ENCODE measurements around the gene SIGLEC6.

The SIGLEC6 gene

DNA sequence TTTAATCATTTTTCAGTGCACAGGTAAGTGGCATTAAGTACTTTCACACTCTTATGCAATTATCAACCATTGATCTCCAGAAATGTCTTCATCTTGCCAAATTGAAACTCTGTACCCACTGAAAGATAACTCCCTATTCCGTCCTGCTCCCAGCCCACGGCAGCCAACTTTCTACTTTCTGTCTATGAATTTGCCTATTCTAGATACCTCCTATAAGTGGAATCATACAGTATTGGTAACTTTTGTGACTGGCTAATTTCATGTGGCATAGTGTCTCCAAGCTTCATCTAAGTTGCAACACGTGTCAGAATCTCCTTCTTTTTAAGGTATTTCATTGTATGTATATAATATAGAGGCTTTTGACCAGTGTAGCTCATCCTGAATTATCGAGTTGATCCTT lies 58.9 kb downstream of the SIGLEC6 start:
- no peak for DNase-seq

DNA sequence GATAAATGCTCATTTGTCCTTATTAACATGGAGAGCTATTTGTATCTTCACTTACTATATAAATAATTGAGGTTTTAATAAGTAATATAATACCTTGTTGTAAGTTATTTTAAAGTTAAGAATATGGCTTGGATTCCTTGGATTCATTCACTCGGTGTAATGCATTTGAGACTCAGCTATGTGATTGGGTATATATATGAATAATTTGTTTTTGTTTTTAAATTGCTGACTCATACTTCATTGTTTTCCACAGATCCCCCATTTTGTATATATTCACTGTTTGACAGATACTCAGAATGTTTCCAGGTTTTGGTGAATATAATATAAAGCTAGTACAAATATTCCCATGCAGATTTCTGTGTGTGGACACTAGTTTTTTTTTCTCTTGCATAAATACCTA lies 59.9 kb downstream of the SIGLEC6 start:
- DNase-seq, result no peak

DNA sequence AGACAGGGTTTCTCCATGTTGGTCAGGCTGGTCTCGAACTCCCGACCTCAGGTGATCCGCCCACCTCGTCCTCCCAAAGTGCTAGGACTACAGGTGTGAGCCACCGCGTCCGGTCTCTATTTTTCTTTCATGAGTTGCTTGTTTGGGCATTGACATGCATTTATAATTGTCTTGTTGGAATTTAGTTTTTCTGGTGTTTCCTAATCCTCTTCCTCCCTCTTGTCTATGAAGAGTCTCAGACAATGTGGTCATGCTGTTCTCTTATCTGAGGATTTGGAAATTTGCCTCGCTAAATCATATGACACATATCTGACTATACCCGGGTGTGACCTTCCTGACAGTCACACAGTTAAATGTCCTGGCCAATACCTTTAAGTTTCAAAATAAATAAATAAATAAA lies 60.5 kb downstream of the SIGLEC6 start:
- no peak for DNase-seq

DNA sequence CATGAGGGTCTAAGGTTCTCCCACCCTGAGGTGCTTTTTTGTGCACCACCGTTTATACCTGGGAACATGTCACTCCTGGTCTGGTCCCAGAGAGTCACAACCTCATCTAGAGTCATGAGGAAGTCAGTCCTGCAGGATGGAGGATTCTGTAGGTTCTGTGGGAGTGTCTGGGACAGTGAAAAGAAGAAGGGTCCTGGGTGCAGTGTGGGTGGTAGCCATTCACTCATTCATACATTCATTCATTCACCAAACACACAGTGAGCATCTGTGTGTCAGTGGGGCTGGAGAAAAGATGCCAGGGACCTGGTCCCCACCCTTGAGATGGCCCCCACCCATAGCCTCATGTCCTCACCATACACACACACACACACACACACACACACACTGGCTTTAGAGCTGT lies 61.8 kb downstream of the SIGLEC6 start:
- DNase-seq, result no peak

DNA sequence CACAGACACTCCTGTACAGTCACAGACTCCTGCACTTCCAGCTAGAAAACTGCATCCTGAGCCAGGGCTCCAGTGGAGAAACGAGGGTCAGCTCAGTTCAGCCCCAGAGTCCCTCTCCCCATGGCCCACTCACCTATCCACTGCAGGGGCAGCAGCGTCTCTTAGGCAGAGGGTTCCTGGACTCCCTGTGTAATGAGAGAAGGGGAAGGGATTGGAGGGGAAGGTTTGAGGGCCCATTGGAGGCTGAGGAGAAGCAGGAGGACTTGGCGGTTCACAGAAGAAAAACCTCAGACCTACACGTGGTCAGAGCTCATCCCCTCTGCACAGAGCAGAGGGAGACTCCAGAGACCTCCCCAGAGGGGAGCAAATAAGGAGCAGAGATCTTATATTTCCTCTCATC lies 62.3 kb downstream of the SIGLEC6 start:
- DNase-seq, result no peak

DNA sequence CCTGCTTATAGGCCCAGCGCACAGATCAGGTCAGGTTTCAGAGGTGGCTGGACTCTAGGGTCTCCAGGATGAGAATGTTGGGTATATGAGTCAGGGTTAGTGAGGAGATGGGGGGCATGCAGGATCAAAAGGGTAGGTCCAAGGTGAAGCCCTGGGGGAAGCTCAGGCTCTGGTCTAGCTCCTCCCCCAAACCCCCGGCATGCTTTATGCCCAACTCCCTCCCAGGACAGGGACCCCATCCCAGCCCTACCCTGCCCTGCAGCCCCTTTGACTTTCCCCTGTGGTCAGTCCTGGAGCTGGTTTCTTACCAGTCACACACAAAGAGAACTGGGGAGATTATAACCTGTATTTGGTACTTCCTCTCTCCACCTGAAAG lies 62.9 kb downstream of the SIGLEC6 start:
- no peak for DNase-seq

DNA sequence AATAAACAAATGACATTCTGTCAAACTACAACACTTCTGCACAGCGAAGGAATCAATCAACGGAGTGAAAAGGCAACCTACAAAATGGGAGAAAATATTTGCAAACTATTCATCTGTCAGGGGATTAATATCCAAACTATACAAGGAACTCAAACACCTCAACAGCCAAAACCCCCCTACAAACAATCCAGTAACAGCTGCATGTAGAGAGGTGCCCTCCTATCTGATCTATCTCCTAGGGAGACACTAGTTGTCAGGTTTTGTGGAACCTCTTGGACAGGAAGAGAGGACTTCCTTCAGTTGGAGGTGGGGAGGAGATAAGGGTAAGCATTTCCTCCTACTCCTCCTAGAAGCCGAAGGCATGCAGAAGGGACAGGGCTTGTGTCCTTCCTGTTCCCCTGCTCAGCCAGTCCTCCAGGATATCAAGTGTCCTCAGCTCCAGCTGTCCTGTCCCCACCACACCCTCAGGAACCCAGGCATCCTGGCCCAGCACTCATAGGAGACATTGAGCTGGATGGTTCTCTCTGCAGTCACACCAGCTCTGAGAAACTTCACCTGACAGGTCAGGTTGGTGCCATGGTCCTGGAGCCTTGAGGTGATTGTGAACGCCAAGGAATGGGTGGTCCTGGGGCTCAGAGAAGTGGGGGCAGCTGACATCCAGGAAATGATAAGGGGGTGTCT lies 63.5 kb downstream of the SIGLEC6 start:
- no peak for DNase-seq
